Activated T-helper 9 cell treated with anti-CD3 and anti-CD28 coated beads, Interleukin-2, amount 50 U/mL, for 16 hours (primary cell): Measurements from ENCODE around the gene KIF16B.
"Not testable (repeated sequence)": the region's sequence is repeated elsewhere in the genome, so short reads cannot be mapped to it uniquely, and the experiment has no call there.

Experiments
- DNase-seq: peaks from one replicate; pipeline ENCODE4 v3.0.0-alpha.2; 2020; ENCODE audit warnings: low read depth

Gene KIF16B

DNA sequence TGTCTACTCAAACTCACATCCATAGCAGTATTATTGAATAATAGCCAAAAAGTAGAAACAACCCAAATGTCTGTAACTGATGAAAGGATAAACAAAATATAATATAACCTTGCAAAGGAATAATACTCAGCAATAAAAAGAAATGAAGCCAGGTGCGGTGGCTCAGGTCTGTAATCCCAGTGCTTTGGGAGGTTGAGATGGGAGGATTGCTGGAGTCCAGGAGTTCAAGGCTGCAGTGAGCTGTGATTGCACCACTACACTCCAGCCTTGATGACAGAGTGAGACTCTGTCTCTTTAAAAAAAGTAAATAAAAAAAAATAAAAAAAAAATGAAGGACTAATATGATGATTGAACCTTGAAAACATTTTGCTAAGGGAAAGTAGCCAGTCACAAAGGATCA is 22.1 kb upstream of the KIF16B start:
- no peak for DNase-seq

DNA sequence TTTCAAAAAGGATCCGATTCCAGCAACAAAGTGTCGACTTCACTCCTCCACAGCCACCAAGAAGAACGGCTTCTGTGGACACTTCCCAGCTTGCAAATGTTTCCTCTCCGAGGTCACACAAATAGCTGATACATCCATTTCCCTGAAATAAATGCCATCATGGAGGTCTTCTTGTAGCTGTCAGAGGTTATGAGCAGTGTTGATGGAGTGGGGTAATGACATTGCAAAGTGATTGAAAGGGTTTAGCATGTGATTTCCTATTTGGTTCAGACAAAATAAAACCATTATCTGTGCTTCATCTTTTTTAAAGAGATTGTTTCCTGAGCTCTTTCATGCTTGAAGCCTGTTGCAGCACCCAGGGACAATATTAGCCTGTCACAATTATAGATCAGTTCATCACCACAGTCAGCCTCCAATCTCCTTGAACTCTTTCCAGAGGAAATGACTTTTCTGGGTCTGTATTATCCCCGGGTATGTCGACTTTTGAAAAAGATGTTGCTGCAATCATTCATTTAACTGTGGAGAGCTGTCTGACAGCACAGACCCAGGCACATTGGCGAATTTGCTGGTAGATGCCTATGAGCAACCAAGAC is 16.9 kb upstream of the KIF16B start:
- DNase-seq = no peak

DNA sequence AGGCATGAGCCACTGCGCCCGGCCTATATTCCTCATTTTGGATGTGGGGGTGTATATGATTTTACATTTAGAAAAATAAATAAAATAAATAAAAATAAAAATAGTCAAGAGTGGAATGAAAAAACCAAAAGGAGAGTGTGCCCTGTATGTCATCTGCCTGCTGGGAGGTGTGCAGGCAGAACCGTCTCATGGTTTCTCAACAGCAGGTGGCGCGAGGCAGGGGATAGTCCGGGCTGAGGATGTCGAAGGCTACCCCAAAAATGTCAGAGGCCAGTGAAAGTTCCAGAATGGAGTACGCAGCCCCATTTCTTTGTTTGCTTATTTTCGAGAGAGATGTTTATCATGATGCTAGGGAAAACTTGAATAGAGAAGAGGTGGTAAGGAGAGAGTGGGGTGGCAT is 16.4 kb upstream of the KIF16B start:
- DNase-seq = no peak

DNA sequence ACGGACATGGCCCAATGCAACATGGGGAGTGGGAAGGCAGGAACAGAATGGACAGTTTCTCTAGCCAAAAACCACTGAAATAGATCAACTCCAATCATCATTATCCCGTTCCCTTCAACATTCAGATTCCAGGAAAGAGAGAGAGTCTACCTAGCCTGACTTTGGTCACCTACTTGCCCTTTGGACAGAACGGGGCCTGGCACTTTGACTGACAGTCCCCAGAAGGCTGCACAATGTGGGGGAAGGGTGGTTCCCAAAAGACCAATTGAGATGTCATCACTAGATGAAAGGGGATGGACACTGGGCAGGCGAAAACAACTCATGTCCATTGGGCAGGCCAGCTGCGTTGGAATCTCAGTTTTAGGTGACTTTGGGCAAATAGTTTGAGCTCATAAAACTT is 15.0 kb upstream of the KIF16B start:
- DNase-seq = no peak

DNA sequence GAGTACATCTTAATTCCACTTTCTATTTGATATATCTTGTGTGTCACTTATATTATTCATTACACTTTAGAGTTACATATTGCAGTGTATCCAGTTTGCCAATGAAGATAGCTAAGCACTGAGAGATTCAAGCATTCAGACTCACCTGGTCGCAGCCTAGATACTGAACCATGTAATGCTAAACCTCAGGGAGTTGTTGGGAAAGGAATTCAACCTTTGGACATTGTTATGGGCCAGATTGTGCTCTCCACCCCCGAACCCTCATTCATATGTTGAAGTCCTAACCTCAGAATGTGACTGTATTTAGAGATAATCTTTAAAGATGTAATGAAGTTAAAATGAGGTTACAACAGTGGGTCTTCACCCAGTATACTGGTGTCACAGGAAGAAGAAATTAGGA is 13.8 kb upstream of the KIF16B start:
- no peak for DNase-seq

DNA sequence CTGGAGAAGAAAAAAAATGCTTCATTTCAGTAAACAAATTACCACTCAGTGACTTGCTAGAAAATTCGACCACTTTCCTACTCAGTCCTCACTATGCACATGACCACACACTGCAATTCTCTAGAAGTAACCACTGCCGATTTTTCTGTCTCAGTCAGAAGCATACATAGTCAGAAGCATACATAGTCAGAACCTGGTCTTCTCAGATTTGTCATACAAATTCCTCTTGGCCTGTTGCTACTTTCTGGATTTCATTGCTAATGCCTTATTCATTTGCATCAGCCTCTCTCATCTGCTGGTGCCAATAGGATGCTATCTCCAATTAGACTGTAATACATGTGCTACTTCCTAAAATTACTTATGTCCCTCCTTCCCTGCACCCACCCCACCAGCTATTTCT is 10.2 kb upstream of the KIF16B start:
- DNase-seq = no peak

DNA sequence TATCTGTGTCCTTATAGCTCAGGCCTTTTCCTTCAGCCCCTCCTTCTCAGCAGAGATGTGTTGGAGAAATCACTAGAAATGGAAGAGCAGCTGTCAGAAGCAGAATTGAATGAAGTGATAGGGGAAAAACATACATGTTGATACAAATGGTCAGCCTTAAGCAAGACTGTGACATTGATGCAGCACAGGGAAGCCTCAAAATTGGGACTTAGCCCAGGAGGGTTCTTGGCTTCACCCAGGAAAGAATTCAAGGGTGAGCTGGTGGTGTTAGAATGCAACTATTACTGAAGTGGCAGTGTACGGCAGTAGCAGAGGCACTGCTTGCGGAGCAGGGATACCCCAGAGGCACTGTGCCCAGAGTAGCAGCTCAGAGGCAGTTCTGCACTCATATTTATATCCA is 8.0 kb upstream of the KIF16B start:
- DNase-seq = no peak

DNA sequence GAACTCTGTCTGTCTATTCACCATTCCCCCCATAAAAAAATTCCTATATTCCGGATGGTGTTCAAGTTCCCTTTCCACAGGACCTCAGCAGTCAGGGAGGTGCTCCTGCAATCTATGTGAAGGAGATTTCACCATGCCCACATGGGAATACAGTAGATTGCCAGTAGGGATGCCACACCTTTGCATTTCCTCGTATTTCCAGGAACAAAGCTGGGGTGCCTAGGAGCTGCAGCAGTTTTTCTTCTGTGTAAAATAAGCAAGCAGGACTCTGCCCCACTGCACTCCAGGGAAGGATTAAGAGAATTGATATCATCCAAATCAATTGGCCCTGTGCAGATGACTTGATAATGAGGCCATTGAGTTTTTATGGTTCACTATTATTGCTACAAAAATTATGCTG is 7.4 kb upstream of the KIF16B start:
- DNase-seq = no peak

DNA sequence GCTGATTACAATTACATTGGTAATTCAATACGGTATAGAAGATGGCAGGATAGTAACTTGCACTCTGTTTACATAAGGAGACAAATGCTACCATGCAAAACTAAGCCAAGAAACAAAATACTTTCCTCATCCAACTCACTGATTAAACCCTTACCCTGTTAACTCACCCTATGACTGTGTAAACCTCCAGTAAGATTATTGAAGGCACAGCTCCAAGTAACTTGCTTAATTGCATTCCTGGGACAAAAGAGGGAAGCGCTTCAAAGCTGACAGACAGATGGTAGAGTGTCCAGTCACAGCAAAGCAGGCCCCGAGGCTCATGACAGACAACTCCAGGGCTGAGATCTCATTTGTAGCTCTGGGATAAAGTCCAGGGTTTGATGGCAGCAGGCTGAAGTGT is 6.9 kb upstream of the KIF16B start:
- DNase-seq = no peak

DNA sequence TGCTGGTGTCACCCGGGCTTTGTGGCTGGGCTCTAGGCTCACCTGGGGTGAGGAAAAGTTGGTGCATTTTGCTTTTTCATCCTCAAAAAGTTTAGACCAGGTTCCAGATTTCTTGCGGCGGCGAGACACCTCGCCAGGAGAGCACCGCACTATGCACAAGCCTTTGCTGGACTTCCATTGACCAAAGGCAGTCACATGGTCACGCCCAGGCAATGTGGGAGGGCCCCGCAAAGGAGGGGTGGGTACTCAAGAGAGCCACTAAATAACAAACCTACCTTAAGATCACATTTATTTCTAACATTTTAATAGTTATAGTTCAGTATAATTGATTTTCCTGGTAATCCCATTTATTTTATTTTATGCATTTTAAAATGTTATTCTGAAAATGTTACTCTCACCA is 3.0 kb upstream of the KIF16B start:
- no peak for DNase-seq

DNA sequence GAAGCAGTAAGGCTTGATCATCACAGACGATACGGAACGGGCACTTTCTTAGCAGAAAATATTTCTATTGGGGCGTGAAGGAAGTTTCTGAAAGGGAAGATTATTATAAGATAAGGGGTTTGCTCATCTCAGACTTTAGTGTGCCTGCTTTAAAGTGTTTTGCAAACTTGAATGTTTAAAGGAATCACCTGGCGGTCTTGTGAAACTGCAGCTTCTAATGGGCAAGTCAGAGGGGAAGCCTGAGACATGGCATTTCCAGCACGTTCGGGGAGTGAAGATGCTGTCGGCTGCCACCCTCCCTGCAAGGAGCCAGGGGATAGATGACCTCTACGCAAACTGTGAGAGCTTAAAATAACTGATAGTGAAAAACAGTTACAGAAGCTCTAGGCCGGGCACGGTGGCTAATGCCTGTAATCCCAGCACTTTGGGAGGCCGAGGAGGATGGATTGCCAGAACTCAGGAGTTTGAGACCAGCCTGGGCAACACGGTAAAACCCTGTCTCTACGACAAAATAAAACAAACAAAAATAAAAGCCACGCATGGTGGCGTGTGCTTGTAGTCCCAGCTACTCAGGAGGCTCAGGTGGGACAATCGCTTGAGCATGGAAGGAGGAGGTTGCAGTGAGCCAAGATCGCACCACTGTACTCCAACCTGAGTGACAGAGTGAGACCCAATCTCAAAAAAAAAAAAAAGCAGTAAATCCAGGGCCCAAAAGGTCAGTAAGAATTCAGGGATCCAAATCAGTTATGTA is 2.3 kb upstream of the KIF16B start:
- DNase-seq = no peak

DNA sequence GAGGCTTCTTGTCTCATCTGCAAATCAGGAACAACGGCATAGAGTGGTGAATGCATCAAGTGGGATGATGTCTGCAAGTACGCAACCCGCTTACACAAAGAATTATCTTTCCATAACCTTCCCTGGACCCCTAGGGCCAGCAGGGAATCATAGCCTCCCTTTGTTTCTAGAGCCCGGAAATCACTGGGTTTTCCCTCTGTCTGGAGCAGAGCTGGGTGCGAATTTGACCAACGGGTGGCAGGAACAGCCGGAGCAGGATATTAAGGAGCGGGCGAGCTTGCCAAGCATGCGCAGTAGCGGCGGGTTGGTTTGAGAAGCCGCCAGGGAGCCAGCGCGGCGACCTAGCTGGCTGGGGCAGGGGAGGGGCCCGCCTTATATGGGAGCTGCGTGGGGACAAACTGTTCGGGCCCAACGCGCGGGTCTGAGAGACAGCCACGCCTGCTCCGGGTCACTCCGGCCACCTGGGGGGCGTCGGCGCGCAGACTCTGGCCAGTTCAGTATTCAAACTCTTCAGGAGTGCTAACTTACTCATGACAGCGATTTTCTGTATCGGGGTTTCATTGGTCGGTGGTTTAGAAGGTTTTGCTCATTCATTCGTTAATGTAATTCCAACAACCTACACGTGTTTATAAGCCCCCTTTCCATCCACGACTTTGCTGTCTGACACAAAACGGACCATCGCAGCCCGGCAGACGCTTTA is 1.6 kb upstream of the KIF16B start:
- DNase-seq = peak; percentile 74

DNA sequence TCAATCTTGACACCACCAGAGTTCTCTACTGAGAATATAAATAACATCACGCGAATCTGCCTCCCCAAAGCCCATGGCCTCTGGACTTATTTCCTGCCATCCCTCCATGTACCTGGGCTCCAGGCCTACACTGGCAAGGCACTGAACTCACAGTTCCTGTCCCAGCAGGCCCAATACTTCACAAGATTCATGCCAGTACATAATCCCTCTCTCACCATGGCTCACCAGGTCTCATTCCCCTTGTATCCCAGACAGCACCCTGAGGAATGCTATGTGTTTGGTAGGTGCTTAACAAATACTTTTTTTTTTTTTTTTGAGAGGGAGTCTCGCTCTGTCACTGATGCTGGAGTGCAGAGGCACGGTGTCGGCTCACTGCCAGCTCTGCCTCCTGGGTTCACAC is 1.9 kb downstream of the KIF16B start:
- no peak for DNase-seq

DNA sequence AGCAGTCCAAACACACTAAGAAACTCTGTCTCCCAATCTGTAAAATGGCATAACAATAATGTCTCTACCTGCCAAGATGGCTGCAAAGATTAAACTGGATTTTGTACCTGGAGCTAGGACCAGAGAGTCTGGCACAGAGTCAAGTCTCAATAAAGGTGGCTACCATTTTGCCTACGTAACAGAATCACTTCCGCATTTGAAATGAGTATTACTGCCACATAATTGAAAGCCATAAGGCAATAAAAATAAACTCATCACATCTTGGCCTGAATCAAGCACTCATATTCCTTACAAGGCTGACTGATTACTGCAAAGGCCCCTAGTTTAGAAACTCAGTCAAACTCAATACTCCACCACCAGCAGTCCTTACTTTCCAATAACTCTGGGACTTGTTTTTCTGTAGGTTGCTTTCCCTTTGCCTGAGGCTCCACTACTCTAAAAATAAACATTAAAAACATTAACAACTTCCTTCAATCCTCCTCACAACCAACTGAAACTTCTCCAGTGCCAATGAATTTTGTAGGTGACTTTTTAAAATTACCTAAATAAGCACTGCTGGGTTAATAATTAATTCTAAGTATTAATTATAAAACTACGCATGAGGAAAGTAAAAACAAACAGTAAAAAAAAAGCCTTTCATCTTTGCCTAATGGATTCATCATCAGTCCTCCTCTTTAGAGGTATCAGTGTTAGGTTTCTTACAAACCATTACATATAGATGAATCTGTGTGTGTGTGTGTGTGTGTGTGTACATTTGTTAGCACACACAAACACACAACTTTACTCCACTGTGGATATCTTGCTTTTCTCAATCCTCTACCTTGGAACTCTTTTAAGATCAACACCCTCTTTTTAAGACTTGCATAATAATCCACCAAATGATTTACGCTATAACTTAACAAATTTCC is 3.7 kb downstream of the KIF16B start:
- no peak for DNase-seq

DNA sequence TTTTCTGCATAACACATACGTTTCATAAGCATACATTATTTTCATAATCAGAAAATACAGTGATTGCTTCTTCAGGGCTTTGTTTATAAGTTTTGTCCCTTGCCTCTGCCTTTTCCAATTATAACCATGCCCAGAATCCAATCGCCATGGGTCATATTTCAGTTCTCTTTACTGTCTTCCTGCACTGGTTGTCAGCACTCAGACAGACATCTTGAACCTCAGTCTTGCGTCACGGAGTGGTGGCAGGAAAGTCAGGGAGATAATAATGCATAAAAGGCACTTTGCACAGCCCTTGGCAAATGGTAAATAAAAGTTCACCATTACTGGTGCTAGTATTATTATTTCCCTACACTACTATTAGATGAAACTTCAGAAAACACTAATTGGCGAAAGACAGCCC is 7.2 kb downstream of the KIF16B start:
- DNase-seq = no peak

DNA sequence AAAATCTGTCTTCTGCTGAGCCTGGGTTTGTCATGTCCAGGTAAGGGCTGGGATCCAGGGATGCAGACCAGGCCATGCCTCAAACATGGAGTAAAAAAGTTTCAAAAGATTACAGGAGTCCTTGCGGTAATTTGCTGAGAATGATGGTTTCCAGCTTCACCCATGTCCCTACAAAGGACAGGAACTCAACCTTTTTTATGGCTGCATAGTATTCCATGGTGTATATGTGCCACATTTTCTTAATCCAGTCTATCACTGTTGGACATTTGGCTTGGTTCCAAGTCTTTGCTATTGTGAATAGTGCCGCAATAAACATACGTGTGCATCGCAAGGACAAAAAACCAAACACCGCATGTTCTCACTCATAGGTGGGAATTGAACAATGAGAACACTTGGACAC is 9.2 kb downstream of the KIF16B start:
- not testable (repeated sequence) for DNase-seq

DNA sequence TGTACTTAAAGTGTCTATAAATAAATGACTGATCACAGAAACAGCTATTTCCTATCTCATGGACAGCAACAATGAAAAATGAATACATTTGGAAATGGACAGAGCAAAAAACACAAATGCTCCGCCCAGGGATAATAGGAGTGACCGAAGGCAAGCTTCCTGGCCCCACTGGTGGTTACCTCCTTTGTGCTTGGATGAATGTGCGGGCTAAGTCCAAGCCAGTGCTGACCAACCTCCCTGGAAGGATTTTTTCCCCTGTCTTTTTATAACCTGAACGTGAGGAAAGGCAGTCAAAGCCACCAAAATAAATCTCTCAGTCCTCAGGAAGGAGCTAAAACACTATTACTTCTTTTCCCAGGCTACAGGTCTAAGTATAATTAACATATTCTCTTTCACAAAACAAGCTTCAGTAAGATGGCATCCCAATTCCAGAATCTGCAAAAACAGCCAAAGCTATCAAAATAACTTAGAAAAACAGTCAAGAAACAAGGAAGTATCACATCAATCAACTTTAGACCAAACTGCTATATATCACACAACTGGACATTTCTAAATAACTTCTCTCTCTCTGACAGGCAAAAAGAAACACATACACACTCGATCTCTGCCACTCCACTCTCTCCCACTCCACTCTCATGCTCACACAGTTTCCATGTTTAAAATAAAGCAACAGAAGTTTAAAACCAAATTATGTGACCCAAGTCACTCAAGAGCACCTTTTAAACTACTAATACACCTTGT is 10.0 kb downstream of the KIF16B start:
- DNase-seq = no peak

DNA sequence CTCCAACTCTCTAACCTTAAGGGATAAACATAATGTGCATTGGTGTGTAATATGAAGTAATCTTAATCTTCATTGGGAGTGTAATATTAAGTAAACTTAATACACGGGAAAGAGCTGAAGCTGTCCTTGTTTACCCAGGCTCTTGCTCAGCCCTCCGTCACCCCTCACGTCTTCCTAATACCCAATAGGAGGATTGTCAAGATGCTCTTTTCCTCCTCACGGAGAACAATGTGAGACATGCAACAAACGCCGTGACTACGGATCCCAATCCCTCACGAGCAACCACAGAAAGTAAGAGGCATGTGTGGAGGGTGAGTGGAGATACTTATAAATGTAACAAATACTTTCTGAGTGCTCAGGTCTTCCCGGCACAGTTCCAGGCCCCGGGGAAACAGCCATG is 11.0 kb downstream of the KIF16B start:
- DNase-seq = no peak

DNA sequence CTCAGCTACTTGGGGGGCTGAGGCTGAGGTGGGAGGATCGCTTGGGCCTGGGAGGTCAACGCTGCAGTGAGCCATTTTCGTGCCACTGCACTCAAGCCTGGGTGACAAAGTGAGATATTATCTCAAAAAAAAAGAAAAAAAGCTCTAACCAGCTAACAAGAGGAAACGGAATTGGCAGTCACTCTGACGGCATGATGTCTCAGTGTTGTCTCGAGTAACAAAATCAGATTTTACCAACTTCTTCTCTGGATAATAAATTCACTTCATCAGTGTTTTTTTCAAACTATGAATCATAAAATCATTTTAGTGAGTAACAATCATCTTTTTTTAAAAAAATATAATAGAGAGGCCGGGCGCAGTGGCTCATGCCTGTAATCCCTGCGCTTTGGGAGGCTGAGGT is 12.6 kb downstream of the KIF16B start:
- no peak for DNase-seq

DNA sequence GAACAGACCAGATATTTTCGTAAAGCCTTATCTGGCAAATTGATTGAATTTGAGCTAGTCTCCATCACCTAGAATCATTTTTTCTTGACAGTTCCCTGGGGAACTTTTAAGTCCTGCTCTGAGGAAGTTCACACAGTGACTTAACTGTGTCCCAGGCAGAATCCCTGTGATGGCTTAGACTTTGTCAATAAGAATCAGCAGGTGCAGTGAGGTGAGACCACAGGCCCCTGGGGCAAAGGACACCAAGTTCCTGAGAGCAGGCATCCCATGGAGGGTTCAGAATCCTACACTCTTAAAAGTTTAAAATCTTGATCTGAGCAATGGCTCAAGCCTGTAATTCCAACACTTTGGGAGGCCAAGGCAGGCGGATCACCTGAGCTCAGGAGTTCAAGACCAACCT is 13.0 kb downstream of the KIF16B start:
- no peak for DNase-seq

DNA sequence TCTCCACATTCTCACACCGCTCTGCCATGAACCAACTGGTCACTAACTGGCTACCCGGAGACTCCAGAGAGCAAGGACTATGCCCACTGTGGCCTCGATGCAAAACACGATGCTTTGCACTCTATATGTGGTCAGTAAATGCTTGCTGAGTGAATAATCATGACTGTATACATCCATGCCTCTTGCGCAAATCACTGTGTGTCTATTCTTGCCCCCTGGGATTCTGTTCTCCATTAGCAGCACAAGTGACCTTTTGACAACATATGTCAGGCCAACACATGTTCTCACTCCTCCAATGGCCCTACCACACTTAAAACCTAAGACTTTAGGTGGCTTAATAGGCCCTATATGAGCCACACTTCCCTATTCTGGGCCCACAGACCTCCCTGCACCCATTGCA is 16.9 kb downstream of the KIF16B start:
- DNase-seq = no peak

DNA sequence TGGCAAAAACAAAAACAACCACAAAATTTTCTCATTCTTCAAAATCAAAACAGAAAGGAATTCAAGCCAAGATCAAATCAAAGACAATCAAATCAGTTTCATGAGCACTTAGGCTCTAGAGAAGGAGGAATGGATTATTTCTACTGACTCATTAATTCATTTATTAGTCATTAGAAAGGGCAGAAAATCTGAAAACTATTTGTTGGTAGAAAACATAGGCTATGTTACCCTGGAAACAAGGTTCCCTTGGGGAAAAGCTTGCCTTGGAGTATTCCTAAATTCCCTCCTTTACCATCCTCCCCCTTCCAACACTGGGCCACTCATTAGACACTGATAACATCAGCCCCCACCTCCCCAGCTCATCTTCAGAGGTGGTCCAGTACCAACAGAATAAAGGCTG is 17.5 kb downstream of the KIF16B start:
- DNase-seq = no peak
